Activated CD8-positive, alpha-beta memory T cell treated with anti-CD3 and anti-CD28 coated beads, Interleukin-2, amount 10 ng/mL, durations not matched to agents 7 days and 5 days (primary cell): ENCODE results near the gene BEND4. TPM values are rescaled to one million over a fixed set of nuclear protein-coding genes. Genes with fewer than 3 reads are reported as not detected.

Experiments
- ATAC-seq: fragments of 150-1000 bp; cut with Tn5 transposase; one replicate; pipeline ENCODE4 v1.10.0; 2021; ENCODE audit warnings: moderate library complexity
- CTCF ChIA-PET: fragments of 350-600 bp; sonication (Branson Sonifier 250); formaldehyde crosslinking; loops from one replicate; lab custom pipeline; 2021; ENCODE audit warnings: antibody characterized with exemption; lab: Charles Lee
- DNase-seq: peaks from one replicate; pipeline ENCODE4 v3.0.0-alpha.2; 2020
- H3K27ac Mint-ChIP-seq: one replicate; pipeline ENCODE4 v1.8.0; 2021; ENCODE audit warnings: mild to moderate bottlenecking, mixed read lengths
- H3K27me3 Mint-ChIP-seq: one replicate; pipeline ENCODE4 v1.8.0; 2021; ENCODE audit warnings: mixed read lengths
- H3K36me3 Mint-ChIP-seq: one replicate; pipeline ENCODE4 v1.8.0; 2021; ENCODE audit warnings: mild to moderate bottlenecking, mixed read lengths
- H3K4me1 Mint-ChIP-seq: one replicate; pipeline ENCODE4 v1.8.0; 2021; ENCODE audit warnings: mixed read lengths
- H3K4me3 Mint-ChIP-seq: one replicate; pipeline ENCODE4 v1.8.0; 2021; ENCODE audit warnings: mild to moderate bottlenecking, moderate library complexity, mixed read lengths
- H3K9me3 Mint-ChIP-seq: one replicate; pipeline ENCODE4 v1.8.0; 2022; ENCODE audit warnings: low read depth, mixed read lengths
- total RNA-seq, 2 experiments: library from RNA; stranded (reverse); gene quantifications; one replicate each; pipeline ENCODE4 v1.2.3, GENCODE V29; 2021

The BEND4 gene
- total RNA-seq, 2 experiments from 2014 or later = 3.2 to 5.9 TPM

DNA sequence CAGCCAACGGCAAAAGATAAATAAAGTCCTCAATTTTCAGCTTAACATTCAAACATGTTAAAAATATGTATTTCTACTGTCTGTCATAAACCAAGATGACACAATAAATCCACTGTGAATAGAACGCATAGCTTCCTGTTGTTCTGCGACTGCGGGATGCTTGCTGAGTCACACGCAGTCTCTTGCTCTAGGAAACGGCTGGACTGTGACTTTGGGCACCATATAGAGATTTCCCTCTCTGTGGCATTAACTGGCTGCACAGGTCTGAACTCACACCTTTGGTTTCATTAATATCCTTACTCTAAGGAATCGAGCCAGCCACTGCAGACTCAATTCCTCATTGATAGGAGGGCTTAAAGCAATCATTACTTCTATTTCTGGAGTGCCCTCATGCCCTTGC is 8.4 kb downstream of the BEND4 start:
- Mint-ChIP-seq H3K36me3 (no peaks in the 10 kb centered on the region), H3K27ac (no peak overlapping the region), H3K4me3 (no peak overlapping the region), H3K9me3 (no peaks in the 10 kb centered on the region), H3K4me1 (no peaks in the 10 kb centered on the region), H3K27me3 (peaks cover 5% of the 10 kb centered on the region)
- CTCF ChIA-PET = no interaction called here
- DNase-seq (no peak), ATAC-seq (no peak)

DNA sequence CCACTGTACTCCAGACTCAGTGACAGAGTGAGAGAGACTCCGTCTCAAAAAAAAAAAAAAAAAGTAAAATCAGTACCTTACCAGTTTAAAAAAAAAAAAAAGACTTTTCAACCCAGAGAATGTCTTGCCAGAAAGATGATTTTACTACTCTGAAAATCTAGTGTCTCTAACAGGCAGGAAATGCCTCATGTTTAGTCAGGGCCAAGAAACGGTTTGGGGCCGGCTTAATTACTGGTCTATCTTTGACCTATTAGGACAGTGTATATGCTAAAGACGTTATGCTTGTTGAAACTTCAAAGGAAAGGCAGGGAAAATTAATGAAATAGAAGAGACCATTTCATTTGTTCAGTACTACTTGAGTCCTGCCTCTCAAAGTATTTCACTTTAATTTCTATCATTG is 9.9 kb downstream of the BEND4 start:
- Mint-ChIP-seq H3K36me3 (no peaks in the 10 kb centered on the region), H3K9me3 (no peaks in the 10 kb centered on the region), H3K4me1 (no peaks in the 10 kb centered on the region), H3K27me3 (peaks cover 3% of the 10 kb centered on the region), H3K4me3 (no peak overlapping the region), H3K27ac (no peak overlapping the region)
- no peak for DNase-seq
- ATAC-seq = no peak
- CTCF ChIA-PET = no interaction called here

DNA sequence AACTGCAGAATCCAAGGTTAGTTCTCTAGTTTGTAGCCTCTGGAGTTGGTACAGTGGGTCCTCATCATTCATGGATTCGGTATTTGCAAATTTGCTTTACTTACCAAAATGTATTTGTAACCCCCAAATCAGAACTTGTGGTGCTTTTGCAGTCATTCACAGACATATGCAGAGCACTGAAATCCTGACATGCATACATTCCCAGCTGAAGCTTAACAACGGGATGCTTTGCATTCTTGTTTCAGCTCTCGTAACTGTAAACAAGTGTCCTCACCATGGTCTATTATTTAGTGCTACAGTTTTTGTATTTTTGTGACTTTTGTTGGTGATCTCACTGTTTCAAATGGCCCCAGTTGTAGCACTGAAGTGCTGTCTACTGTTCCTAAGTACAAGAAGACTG is 16.1 kb downstream of the BEND4 start:
- ATAC-seq (no peak), DNase-seq (no peak)
- H3K36me3 Mint-ChIP-seq = no peaks in the 10 kb centered on the region
- H3K4me1 Mint-ChIP-seq = no peaks in the 10 kb centered on the region
- no peak overlapping the region for H3K4me3 Mint-ChIP-seq
- CTCF ChIA-PET = no interaction called here
- H3K27ac Mint-ChIP-seq = no peak overlapping the region
- H3K27me3 Mint-ChIP-seq = no peaks in the 10 kb centered on the region
- no peaks in the 10 kb centered on the region for H3K9me3 Mint-ChIP-seq

DNA sequence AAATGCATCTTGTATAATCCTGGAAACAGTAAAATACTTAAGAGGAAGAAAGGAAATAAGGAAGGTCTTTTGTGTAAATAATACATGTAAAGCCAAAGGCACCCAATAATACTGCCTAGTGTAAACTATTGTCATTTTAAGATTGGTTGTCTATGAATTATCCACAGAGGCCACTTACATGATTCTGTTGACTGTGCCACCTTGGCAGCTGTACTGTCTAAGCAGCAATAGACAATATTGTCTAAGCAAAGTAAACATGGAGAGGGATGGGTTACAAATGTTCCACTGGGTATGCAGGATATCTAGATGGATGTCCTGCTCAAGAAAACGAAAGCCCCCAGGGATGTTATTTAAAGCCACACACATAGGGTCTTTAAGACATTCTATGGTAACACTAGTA is 19.4 kb downstream of the BEND4 start:
- H3K27me3 Mint-ChIP-seq = no peaks in the 10 kb centered on the region
- H3K4me3 Mint-ChIP-seq = no peak overlapping the region
- DNase-seq = no peak
- H3K9me3 Mint-ChIP-seq = no peaks in the 10 kb centered on the region
- H3K36me3 Mint-ChIP-seq = no peaks in the 10 kb centered on the region
- no peaks in the 10 kb centered on the region for H3K4me1 Mint-ChIP-seq
- CTCF ChIA-PET = no interaction called here
- no peak for ATAC-seq
- no peak overlapping the region for H3K27ac Mint-ChIP-seq

DNA sequence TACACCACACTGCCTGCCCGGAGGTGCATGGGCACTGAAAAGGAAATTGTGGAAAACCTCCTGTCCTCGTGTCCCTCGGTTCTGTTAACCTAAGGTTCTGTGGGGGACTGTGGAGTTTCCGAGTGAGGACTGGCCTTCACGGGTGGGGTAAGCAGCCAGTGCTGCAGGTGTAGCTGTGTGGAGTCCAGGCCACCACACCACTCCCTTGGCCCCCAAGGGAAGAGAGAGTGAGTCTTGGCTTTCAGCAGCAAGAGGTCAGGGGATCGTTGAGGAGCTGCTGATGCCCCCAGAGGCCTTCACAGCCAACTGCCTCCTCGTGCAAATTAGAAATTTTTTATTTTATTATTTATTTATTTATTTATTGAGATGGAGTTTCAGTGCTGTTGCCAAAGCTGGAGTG is 20.4 kb downstream of the BEND4 start:
- DNase-seq = no peak
- no peak for ATAC-seq
- H3K4me1 Mint-ChIP-seq = no peaks in the 10 kb centered on the region
- H3K27me3 Mint-ChIP-seq = no peaks in the 10 kb centered on the region
- H3K9me3 Mint-ChIP-seq = no peaks in the 10 kb centered on the region
- H3K4me3 Mint-ChIP-seq = no peak overlapping the region
- no peak overlapping the region for H3K27ac Mint-ChIP-seq
- CTCF ChIA-PET = no interaction called here
- no peaks in the 10 kb centered on the region for H3K36me3 Mint-ChIP-seq

DNA sequence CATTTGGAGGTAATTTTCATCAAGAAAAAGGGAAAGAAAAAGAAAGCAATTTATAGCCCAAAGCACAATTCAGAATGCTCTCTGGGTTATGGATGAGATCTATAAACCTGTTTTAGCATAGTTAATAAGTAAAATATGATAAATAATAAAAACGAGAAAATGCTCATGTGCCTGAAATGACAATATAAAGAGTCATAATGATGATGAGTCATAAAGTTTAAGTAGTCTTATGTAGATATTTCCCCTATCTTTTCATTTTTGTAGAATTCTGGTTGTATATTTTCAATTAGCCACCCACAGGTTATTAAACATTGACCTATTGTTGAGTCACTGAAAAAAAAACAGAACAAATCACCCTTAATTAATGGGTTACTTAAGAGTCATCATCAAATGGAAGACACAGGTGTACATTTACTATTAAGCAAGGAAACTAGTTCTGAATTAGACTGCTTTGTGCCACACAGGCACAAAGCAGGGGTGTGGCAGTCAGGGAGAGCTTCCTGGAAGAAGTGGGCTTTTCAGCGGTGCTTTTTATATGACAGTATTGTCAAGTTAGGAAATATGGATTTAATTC is 29.3 kb downstream of the BEND4 start:
- CTCF ChIA-PET = interaction anchor here (0.6 kb wide), 1 partner anchor 62 kb away, joined by 3 read pairs; no protein-coding TSS in a partner anchor
- no peak overlapping the region for H3K4me3 Mint-ChIP-seq

DNA sequence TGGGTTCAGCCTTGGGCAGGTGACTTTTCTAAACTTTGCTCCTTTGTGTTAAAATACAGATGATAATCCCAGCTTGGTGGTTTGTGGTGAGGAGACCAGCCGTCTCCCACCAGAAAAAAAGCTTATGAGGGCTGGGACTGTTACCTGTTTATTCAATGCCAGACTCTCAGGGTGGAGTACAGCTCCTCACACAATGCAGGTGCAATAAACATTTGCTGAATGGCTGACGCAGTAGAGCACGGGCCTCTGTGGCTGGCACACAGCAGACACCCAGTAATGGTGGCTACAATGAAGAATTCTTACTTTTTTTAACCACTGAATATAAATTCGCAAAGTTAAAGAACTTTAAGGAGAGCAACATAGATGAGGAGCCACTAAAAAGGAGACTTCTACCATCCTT is 30.2 kb downstream of the BEND4 start:
- no peaks in the 10 kb centered on the region for H3K36me3 Mint-ChIP-seq
- CTCF ChIA-PET = no interaction called here
- no peaks in the 10 kb centered on the region for H3K9me3 Mint-ChIP-seq
- no peaks in the 10 kb centered on the region for H3K4me1 Mint-ChIP-seq
- no peak for ATAC-seq
- no peak overlapping the region for H3K27ac Mint-ChIP-seq
- H3K27me3 Mint-ChIP-seq = no peaks in the 10 kb centered on the region
- DNase-seq = no peak
- H3K4me3 Mint-ChIP-seq = no peak overlapping the region

More for the DNA sequence above, 29.3 kb downstream of the BEND4 start:
- DNase-seq (no peak), ATAC-seq (no peak)
- Mint-ChIP-seq H3K4me1 (no peaks in the 10 kb centered on the region), H3K27me3 (no peaks in the 10 kb centered on the region), H3K36me3 (no peaks in the 10 kb centered on the region), H3K9me3 (no peaks in the 10 kb centered on the region), H3K27ac (no peak overlapping the region)

DNA sequence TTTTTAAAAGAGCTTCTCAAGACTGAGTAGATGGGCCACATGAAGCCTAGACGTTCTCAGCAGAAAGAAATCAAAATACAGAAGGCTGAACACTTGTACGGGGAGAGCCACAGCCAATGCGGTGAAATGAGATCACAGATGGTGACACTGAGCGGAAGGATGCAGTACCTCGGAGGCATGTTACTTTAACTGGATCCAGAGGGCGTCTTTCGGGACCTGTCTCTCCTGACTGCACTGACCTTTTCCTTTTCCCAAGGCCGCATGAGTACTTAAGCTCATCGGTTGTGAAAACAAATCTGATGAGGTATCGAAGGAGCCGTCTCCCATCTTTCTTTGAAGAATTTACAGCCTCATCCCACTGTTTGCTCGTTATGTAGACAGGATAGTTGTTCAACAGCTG is 32.6 kb downstream of the BEND4 start:
- H3K36me3 Mint-ChIP-seq = no peaks in the 10 kb centered on the region
- no peak overlapping the region for H3K4me3 Mint-ChIP-seq
- DNase-seq (no peak), ATAC-seq (no peak)
- no peak overlapping the region for H3K27ac Mint-ChIP-seq
- no peaks in the 10 kb centered on the region for H3K9me3 Mint-ChIP-seq
- no peaks in the 10 kb centered on the region for H3K4me1 Mint-ChIP-seq
- no peaks in the 10 kb centered on the region for H3K27me3 Mint-ChIP-seq
- CTCF ChIA-PET = no interaction called here

DNA sequence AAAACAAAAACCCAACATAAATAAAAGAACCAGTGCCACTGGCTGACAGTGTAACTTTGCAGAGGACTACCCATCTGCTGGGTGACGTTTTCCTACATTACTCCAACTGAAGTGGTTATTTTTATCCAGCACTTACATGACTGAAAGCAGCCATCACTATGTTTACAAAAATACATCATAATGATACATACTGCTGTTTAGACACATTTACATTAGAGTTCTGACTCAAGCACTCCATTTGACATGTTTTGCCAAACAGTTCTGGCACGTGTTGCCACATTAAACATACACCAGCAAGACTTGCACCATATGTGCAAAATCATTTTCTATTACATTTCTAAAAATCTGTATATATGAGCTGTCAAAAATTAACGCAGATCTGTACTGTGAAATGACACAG is 39.6 kb downstream of the BEND4 start:
- DNase-seq (no peak), ATAC-seq (no peak)
- H3K36me3 Mint-ChIP-seq = no peaks in the 10 kb centered on the region
- H3K4me3 Mint-ChIP-seq = no peak overlapping the region
- H3K27ac Mint-ChIP-seq = no peak overlapping the region
- CTCF ChIA-PET = no interaction called here
- no peaks in the 10 kb centered on the region for H3K27me3 Mint-ChIP-seq
- H3K4me1 Mint-ChIP-seq = no peaks in the 10 kb centered on the region
- H3K9me3 Mint-ChIP-seq = no peaks in the 10 kb centered on the region

DNA sequence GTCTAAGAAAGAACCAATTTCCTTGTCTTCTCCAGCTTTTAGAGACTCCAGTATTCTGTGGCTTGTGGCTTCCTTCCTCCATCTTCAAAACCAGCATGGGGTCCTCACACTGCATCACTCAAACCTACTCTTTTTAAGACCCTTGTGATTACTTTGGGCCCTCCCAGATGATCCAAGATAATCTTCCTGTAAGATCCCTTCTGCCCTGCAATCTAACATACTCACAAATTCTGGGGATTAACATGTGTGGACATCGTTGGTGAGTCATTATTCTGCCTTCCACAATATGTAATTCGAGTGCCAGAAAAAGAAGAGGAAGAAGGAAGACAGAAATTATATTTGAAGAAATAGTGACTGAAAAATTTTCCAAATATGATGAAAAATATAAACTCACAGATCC is 47.9 kb downstream of the BEND4 start:
- no peak overlapping the region for H3K27ac Mint-ChIP-seq
- DNase-seq = no peak
- no peak for ATAC-seq
- H3K27me3 Mint-ChIP-seq = no peaks in the 10 kb centered on the region
- no peaks in the 10 kb centered on the region for H3K4me1 Mint-ChIP-seq
- peaks cover 3% of the 10 kb centered on the region for H3K9me3 Mint-ChIP-seq
- CTCF ChIA-PET = no interaction called here
- no peaks in the 10 kb centered on the region for H3K36me3 Mint-ChIP-seq
- no peak overlapping the region for H3K4me3 Mint-ChIP-seq

DNA sequence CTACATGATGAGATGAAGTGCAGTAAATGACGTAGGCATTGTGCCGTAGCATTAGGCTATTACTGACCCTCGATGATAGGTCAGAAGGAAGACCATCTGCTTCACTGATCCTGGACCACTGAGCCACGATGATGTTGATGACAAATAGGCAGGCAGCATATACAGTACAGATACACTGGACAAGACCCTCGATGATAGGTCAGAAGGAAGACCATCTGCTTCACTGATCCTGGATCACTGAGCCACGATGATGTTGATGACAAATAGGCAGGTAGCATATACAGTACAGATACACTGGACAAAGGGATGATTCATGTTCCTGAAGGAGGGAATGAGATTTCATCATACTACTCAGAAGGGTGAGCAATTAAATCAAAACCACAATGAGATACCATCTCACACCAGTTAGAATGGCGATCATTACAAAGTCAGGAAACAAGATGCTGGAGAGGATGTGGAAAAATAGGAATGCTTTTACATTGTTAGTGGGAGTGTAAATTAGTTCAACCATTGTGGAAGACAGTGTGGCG is 50.9 kb downstream of the BEND4 start:
- H3K9me3 Mint-ChIP-seq = peaks cover 3% of the 10 kb centered on the region
- CTCF ChIA-PET = no interaction called here
- H3K27ac Mint-ChIP-seq = no peak overlapping the region
- DNase-seq (no peak), ATAC-seq (no peak)
- H3K4me3 Mint-ChIP-seq = no peak overlapping the region
- H3K27me3 Mint-ChIP-seq = no peaks in the 10 kb centered on the region
- H3K4me1 Mint-ChIP-seq = no peaks in the 10 kb centered on the region
- no peaks in the 10 kb centered on the region for H3K36me3 Mint-ChIP-seq

DNA sequence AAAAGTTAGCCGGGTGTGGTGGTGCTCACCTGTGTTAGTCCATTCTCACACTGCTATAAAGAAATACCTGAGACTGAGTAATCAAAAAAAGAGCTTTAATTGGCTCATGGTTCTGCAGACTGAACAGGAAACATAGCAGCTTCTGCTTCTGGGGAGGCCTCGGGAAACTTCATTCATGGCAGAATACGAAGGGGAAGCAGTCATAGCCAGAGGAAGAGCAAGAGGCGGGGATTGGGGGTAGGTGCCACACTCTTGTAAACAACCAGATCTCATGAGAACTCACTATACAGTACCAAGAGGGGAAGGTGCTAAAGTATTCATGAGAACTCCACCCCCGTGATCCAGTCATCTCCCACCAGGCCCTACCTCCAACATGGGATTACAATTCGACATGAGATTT is 64.1 kb downstream of the BEND4 start:
- H3K27me3 Mint-ChIP-seq = no peaks in the 10 kb centered on the region
- CTCF ChIA-PET = no interaction called here
- no peaks in the 10 kb centered on the region for H3K9me3 Mint-ChIP-seq
- no peak overlapping the region for H3K4me3 Mint-ChIP-seq
- peaks cover 12% of the 10 kb centered on the region for H3K36me3 Mint-ChIP-seq
- no peak overlapping the region for H3K27ac Mint-ChIP-seq
- H3K4me1 Mint-ChIP-seq = no peaks in the 10 kb centered on the region
- no peak for DNase-seq
- ATAC-seq = no peak

DNA sequence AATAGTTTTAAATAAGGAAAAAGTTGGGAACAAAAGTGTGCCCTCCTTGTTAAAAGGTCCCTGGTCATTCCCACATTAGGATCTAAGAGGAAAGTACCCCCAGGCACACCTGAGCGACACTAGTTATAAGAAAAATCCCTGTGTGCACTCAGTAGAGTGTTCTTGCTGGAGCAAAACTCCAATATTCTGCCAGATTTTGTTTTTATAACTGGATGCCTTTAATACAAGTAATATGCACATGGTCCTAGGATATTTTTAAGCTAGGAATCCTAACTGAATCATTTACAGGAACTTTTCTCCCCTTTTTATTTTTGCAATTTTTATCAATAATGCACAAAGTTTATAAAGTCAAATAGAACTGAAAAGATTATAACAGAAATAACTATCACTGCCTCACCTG is 68.6 kb downstream of the BEND4 start:
- no peaks in the 10 kb centered on the region for H3K9me3 Mint-ChIP-seq
- no peaks in the 10 kb centered on the region for H3K4me1 Mint-ChIP-seq
- ATAC-seq (no peak), DNase-seq (no peak)
- H3K27ac Mint-ChIP-seq = no peak overlapping the region
- H3K36me3 Mint-ChIP-seq = peaks cover 13% of the 10 kb centered on the region
- H3K27me3 Mint-ChIP-seq = no peaks in the 10 kb centered on the region
- CTCF ChIA-PET = no interaction called here
- no peak overlapping the region for H3K4me3 Mint-ChIP-seq

DNA sequence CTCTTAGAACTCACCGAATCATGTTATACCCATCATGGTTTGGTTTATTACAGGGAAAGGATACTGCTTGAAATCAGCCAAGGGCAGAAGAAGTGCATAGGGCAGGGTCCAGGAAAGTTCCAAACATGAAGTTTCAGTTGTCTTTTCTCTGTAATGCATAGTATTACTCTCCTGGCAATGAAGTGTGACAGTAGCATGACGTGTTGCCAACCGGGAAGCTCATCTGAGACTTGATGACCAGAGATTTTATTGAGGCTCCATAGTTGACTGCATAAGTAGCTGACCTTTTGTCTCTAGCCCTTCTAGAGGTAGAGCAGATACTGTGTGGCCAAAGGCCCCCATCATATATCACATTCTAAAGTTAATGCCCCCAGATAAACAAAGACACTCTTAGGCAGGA is 72.1 kb downstream of the BEND4 start:
- Mint-ChIP-seq H3K36me3 (peaks cover 9% of the 10 kb centered on the region), H3K4me1 (no peaks in the 10 kb centered on the region), H3K9me3 (no peaks in the 10 kb centered on the region), H3K4me3 (no peak overlapping the region), H3K27me3 (no peaks in the 10 kb centered on the region), H3K27ac (no peak overlapping the region)
- CTCF ChIA-PET = interaction anchor here (1.2 kb wide), 1 partner anchor 10 kb away, joined by 3 read pairs; no protein-coding TSS in a partner anchor
- DNase-seq = no peak
- no peak for ATAC-seq
